SK-N-SH (cell line): ENCODE measurements around the gene NHLH1.
"Not testable (repeated sequence)": the region's sequence is repeated elsewhere in the genome, so short reads cannot be mapped to it uniquely, and the experiment has no call there.

Experiments
- EZH2phosphoT487 ChIP-seq: fragments of 200-600 bp; sonication (generic); IDR thresholded peaks from 2 replicates; pipeline ENCODE4 v1.6.1; 2017; ENCODE audit warnings: low read depth, mixed run types, mild to moderate bottlenecking, antibody characterized with exemption, moderate library complexity, borderline replicate concordance
- POLR2AphosphoS5 ChIP-seq: IDR thresholded peaks from 2 replicates; pipeline ENCODE4 v1.6.1; 2012; ENCODE audit warnings: low read depth, low read length
- RAD21 ChIP-seq: IDR thresholded peaks from 2 replicates; pipeline ENCODE4 v1.6.1; 2012; ENCODE audit warnings: mild to moderate bottlenecking, low read length
- USF2 ChIP-seq: fragments of 150-350 bp; IDR thresholded peaks from 2 replicates; pipeline ENCODE4 v1.6.1; 2017; ENCODE audit warnings: antibody characterized with exemption, low read length, low read depth, borderline replicate concordance
- YY1 ChIP-seq: IDR thresholded peaks from 2 replicates; pipeline ENCODE4 v1.4.0; 2012; ENCODE audit warnings: low read depth, mild to moderate bottlenecking
- TF ChIP-seq, protein P1 (sequence below): fragments of 200-600 bp; sonication (generic); IDR thresholded peaks from 2 replicates; pipeline ENCODE4 v1.6.1; 2017; ENCODE audit warnings: antibody characterized with exemption, mild to moderate bottlenecking, moderate library complexity
- TF ChIP-seq, protein P2 (sequence below): IDR thresholded peaks from 2 replicates; pipeline ENCODE4 v1.6.1; 2012; ENCODE audit warnings: mild to moderate bottlenecking, low read depth, low read length, moderate library complexity

DNA sequence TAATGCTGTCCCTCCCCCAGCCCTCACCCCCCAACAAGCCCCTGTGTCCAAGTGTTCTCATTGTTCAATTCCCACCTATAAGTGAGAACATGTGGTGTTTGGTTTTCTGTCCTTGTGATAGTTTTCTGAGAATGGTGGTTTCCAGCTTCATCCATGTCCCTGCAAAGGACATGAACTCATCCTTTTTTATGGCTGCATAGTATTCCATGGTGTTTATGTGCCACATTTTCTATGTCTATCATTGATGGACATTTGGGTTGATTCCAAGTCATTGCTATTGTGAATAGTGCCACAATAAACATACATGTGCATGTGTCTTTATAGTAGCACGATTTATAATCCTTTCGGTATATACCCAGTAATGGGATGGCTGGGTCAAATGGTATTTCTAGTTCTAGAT lies 17.9 kb downstream of the NHLH1 start:
- TF ChIP-seq USF2, RAD21, YY1, POLR2AphosphoS5, EZH2phosphoT487: not testable (repeated sequence)
- TF ChIP-seq, protein P1, sequence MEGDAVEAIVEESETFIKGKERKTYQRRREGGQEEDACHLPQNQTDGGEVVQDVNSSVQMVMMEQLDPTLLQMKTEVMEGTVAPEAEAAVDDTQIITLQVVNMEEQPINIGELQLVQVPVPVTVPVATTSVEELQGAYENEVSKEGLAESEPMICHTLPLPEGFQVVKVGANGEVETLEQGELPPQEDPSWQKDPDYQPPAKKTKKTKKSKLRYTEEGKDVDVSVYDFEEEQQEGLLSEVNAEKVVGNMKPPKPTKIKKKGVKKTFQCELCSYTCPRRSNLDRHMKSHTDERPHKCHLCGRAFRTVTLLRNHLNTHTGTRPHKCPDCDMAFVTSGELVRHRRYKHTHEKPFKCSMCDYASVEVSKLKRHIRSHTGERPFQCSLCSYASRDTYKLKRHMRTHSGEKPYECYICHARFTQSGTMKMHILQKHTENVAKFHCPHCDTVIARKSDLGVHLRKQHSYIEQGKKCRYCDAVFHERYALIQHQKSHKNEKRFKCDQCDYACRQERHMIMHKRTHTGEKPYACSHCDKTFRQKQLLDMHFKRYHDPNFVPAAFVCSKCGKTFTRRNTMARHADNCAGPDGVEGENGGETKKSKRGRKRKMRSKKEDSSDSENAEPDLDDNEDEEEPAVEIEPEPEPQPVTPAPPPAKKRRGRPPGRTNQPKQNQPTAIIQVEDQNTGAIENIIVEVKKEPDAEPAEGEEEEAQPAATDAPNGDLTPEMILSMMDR, result not testable (repeated sequence)
- TF ChIP-seq, protein P2, sequence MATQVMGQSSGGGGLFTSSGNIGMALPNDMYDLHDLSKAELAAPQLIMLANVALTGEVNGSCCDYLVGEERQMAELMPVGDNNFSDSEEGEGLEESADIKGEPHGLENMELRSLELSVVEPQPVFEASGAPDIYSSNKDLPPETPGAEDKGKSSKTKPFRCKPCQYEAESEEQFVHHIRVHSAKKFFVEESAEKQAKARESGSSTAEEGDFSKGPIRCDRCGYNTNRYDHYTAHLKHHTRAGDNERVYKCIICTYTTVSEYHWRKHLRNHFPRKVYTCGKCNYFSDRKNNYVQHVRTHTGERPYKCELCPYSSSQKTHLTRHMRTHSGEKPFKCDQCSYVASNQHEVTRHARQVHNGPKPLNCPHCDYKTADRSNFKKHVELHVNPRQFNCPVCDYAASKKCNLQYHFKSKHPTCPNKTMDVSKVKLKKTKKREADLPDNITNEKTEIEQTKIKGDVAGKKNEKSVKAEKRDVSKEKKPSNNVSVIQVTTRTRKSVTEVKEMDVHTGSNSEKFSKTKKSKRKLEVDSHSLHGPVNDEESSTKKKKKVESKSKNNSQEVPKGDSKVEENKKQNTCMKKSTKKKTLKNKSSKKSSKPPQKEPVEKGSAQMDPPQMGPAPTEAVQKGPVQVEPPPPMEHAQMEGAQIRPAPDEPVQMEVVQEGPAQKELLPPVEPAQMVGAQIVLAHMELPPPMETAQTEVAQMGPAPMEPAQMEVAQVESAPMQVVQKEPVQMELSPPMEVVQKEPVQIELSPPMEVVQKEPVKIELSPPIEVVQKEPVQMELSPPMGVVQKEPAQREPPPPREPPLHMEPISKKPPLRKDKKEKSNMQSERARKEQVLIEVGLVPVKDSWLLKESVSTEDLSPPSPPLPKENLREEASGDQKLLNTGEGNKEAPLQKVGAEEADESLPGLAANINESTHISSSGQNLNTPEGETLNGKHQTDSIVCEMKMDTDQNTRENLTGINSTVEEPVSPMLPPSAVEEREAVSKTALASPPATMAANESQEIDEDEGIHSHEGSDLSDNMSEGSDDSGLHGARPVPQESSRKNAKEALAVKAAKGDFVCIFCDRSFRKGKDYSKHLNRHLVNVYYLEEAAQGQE, result not testable (repeated sequence)
